GM18868 (cell line): Measurements from ENCODE around the gene GNA14.
"Not testable (repeated sequence)": the region's sequence is repeated elsewhere in the genome, so short reads cannot be mapped to it uniquely, and the experiment has no call there.

Experiments
- ATAC-seq: cut with Tn5 transposase; IDR thresholded peaks from one replicate; pipeline ENCODE4 v1.9.1; 2021; ENCODE audit warnings: mild to moderate bottlenecking, moderate library complexity; ENCODE audit not compliant: unreplicated experiment

Gene GNA14

GRCh38 chr9:77648234-77649108, at the start of gene GNA14:
Gene GNA14 (minus strand): TSS chr9:77648322. CDS start chr9:77647793, 529 bp downstream.
- no peak for ATAC-seq

- ATAC-seq, result no peak
Observed at GRCh38 chr9:77697238-77697984, 49.3 kb upstream of the GNA14 start.

DNA sequence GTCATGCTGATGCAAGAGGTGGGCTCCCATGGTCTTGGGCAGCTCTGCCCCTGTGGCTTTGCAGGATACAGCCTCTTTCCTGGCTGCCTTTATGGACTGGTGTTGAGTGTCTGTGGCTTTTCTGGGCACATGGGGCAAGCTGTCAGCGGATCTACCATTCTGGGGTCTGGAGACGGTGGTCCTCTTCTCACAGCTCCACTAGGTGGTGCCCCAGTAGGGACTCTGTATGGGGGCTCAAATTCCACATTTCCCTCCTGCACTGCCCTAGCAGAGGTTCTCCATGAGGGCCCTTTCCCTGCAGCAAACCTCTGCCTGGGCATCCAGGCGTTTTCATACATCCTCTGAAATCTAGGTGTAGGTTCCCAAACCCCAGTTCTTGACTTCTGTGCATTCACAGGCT, 42.6 kb upstream of the GNA14 start:
- not testable (repeated sequence) for ATAC-seq

DNA sequence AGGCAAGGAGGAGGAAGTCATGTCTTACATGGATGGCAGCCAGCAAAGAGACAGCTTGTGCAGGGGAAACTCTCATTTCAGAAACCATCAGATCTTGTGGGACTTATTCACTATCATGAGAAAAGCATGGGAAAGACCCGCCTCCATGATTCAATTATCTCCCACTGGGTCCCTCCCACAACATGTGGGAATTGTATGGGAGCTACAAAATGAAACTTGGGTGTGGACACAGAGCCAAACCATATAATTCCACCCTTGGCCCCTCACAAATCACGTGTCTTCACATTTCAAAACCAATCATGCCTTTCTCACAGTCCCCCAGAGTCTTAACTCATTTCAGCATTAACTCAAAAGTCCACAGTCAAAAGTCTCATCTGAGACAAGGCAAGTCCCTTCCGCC, 42.0 kb upstream of the GNA14 start:
- not testable (repeated sequence) for ATAC-seq

GRCh38 chr9:77687737-77688136, 39.6 kb upstream of the GNA14 start:
- ATAC-seq, result not testable (repeated sequence)

- ATAC-seq, result no peak
Observed at GRCh38 chr9:77680581-77680980, 32.5 kb upstream of the GNA14 start.

- ATAC-seq, result no peak
Observed at GRCh38 chr9:77679661-77680368, 31.7 kb upstream of the GNA14 start.

- no peak for ATAC-seq
Observed at GRCh38 chr9:77679088-77679487, 31.0 kb upstream of the GNA14 start.

- no peak for ATAC-seq
Observed at GRCh38 chr9:77677957-77678535, 29.9 kb upstream of the GNA14 start.

DNA sequence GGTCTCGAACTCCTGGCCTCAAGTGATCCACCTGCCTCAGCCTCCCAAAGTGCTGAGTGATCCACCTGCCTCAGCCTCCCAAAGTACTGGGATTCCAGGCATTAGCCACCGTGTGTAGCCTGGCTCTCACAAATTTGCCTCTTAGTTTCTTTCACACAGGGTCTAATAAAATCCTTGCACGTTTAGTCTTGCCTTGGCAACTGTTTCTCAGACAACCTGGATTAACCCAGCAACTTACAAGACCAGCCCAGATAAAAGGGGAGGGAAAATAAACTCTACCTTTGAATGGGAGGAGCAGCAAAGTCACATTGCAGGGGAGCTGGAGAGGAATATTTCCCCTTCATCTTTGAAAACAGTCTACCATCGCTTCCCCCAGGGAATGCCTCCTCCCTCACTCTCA, 29.3 kb upstream of the GNA14 start:
- ATAC-seq, result no peak

- no peak for ATAC-seq
Observed at GRCh38 chr9:77673941-77674791, 26.0 kb upstream of the GNA14 start.

- no peak for ATAC-seq
Observed at GRCh38 chr9:77672183-77672582, 24.1 kb upstream of the GNA14 start.

- no peak for ATAC-seq
Observed at GRCh38 chr9:77667151-77667550, 19.0 kb upstream of the GNA14 start.

GRCh38 chr9:77663754-77664153, 15.6 kb upstream of the GNA14 start:
- ATAC-seq, result no peak

- no peak for ATAC-seq
Observed at GRCh38 chr9:77661566-77662085, 13.5 kb upstream of the GNA14 start.

- no peak for ATAC-seq
Observed at GRCh38 chr9:77659926-77660325, 11.8 kb upstream of the GNA14 start.

DNA sequence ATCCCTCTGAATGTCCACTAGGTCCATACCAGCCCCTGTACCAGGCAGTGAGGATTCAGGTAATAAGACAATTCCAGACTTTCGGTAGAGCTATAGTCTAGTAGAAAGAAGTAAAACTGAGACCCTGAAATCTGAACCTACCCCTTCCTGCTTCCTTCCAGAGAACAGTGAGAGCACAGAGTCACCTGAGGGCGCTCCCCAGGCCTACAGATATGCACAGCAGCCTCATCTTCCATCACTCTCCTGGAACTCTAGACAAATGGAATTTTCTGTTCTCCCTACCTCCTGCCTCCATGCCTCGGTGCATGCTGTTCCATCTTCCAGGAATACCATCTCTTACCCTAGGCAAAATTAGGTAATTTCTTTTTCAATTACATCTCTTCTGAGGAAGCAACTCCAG, 3.1 kb upstream of the GNA14 start:
- ATAC-seq, result no peak

GRCh38 chr9:77649109-77649812, 1.1 kb upstream of the GNA14 start:
- ATAC-seq, result no peak
